NCI-H524 (cell line): Measurements from ENCODE around the gene FAM20A.
"Not testable (repeated sequence)": the region's sequence is repeated elsewhere in the genome, so short reads cannot be mapped to it uniquely, and the experiment has no call there.

Source experiments
- DNase-seq, 2 experiments: peaks; one replicate each; lab custom pipeline; 2025; lab: John Stamatoyannopoulos, UW

The FAM20A gene

DNA sequence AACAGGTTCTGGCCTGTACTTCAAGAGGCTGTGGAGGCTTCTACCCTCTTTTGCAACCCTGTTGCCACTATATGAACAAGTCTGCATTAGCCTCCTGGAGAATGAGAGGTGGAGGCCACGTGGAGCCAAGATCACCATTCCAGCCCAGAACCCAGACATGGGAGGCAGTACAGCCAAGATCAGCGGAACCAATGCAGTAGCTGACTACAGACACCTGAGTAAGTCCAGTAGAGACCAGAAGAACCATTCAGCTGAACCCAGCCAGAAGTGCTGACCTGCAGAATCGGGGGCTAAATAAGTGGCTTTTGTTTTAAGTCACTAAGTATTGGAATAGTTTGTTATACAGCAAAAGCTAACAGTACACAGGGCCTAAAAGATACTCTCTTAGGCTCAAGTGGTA lies 12.1 kb downstream of the FAM20A start:
- DNase-seq = no peak

GRCh38 chr17:68588362-68588761 lies 12.8 kb downstream of the FAM20A start:
- DNase-seq = no peak

DNA sequence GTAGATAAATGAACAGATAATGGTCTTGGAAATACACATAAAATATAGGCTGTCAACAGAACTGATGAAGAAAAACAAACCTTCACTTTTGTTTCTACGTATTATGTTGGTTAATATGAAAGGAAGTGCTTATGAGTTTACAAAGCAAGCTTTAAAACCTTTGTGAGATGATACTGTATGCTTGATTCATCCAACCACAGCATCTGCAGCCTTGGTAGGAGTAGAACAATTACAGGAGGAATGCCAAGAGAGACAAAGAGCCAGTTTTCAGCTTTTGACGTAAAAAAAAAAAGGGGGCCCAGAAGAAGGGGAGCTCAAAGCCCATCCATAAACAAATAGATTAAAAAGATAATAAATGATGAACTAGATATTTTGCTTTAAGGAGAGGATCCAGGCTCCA lies 13.3 kb downstream of the FAM20A start:
- DNase-seq = no peak

GRCh38 chr17:68587026-68587425 lies 14.1 kb downstream of the FAM20A start:
- no peak for DNase-seq

- DNase-seq = no peak
Measured at GRCh38 chr17:68585643-68586042, 15.5 kb downstream of the FAM20A start.

DNA sequence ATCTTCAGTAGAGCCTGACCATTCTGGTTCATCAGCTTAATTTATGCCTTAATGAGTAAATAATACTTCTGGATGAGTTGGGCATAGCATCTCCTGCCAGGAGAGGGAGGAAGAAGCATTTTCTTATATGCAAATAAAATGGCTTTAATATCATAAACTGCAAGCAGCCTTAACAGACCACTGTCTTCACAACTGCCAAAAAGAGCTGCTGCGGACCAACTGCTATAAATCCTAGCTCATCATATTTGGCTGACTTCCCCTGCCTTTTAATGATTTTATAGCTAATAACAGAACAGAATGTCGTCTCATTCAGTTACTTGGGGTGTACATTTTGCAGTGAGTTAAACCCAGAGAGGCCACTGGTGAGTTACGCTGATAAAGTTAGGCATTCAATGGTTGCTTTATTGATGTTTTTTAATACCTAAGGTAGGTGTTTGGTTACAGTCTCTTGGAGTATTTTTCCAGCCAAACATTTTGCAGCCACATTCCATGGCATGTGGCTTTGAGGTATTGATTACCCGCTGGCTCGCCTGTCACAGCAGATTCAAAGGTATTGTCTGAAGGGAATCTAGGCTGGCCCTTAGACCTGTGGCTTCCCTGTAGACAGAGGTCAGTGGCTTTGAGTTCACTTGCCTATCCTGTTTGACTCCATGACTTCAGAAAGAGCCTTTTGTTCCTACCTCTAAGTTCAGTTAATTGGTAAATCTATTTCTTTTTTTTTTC lies 16.4 kb downstream of the FAM20A start:
- no peak for DNase-seq

GRCh38 chr17:68582867-68583266 lies 18.3 kb downstream of the FAM20A start:
- not testable (repeated sequence) for DNase-seq

- no peak for DNase-seq
Measured at GRCh38 chr17:68581863-68582645, 19.1 kb downstream of the FAM20A start.

- no peak for DNase-seq
Measured at GRCh38 chr17:68580236-68580770, 20.9 kb downstream of the FAM20A start.

GRCh38 chr17:68579194-68579927 lies 21.8 kb downstream of the FAM20A start:
- no peak for DNase-seq

- no peak for DNase-seq
Measured at GRCh38 chr17:68578236-68578635, 22.9 kb downstream of the FAM20A start.

DNA sequence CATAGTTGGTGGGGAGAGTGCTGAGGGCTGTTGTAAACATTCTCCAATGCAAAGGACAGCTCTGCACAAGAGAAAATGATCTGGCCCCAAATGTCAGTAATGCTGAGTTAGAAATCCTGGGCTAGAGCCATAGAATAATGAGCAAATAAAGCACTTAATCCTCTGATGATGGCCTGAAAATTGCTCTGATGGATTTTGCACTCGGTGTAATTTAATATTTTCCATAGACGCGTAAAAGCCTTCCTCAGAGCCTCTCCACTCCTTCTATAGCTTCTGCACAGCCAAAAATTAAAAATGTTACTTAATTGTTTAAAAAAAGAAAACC lies 23.7 kb downstream of the FAM20A start:
- peak in 1 of 2 experiments; percentile 62 for DNase-seq

- no peak for DNase-seq
Measured at GRCh38 chr17:68576811-68577496, 24.2 kb downstream of the FAM20A start.

- DNase-seq = no peak
Measured at GRCh38 chr17:68576137-68576536, 25.0 kb downstream of the FAM20A start.

DNA sequence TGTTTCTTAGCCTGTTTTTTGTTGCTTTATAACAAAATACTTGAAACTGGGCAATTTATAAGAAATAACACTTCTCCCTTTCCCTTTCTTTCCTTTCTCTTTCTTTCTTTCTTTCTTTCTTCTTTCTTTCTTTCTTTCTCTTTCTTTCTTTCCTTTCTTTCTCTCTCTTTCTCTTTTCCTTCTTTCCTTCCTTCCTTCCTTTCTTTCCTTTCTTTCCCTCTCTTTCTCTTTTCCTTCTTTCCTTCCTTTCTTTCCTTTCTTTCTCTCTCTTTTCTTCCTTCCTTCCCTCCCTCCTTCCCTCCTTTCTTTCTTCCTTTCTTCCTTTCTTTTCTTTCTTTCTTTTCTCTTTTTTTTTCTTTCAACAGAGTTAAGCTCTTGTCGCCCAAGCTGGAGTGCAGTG lies 27.8 kb downstream of the FAM20A start:
- no peak for DNase-seq

DNA sequence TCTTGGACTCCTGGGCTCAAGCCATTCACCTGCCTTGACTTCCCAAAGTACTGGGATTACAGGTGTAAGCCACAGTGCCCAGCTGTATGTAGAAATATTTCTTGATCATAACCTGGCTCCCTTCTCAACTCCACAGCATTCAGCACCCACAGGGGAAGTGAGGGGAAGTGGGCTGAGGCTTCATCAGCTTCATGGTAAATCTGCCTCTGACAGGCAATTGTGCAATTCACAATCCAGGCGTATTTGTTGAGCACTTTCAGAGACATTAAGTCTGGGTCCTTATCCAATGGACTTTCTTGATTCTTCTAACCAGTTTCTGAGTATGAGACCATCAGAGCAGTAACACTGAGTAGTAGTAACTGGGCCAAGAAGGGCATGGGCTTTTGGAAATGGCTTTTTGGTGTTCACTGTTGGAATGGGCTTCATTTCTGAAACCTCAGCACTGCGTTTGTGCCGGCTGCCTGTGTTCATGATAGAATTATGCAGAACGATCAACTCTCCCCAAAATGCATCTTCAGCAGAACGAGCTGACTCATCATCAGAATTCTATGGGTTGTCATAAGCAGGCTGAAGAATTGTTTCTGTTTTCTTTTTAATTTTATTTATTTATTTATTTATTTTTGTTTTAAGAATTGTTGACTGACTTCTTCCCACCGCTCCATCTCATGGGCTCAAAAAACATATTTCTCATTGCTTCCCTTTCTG lies 28.9 kb downstream of the FAM20A start:
- DNase-seq = no peak

GRCh38 chr17:68570526-68570925 lies 30.6 kb downstream of the FAM20A start:
- no peak for DNase-seq

- DNase-seq = no peak
Measured at GRCh38 chr17:68569346-68569745, 31.8 kb downstream of the FAM20A start.

DNA sequence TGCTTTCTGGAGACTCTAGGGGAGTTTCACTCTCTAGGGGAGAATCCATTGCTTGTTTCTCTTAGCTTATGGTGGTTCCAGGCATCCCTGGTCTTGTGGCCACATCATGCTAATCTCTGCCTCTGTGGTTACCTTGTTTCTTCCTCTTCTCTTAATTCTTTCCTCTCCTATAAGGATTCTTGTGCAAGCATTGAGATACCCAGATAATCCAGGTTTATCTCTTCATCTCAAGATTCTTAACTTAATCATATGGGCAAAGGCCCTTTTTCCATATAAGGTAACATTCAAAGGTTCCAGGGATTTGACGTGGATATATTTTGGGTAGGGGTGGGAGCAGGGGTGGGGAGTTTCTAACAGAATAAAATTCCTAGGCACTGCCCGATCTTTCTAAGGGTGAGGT lies 32.6 kb downstream of the FAM20A start:
- DNase-seq = no peak

- DNase-seq = no peak
Measured at GRCh38 chr17:68567581-68567980, 33.6 kb downstream of the FAM20A start.

DNA sequence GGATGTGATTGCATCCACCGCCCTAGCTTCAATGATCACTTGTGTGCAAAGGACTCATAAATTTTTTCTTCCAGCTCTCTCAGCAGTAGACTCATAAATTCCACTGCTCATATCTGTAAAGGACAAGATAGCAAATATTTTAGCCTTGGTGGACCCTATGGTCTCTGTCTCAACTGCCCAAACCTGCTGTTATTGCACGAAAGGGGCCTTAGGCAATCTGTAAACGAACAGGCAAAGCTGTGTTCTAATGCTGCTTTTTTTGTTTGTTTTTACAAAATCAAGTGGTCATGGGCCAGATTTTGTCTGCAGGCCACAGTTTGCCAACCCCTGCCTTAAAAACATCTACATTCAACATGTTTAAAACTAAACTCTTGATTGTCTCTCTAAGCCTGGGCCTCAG lies 34.1 kb downstream of the FAM20A start:
- no peak for DNase-seq

DNA sequence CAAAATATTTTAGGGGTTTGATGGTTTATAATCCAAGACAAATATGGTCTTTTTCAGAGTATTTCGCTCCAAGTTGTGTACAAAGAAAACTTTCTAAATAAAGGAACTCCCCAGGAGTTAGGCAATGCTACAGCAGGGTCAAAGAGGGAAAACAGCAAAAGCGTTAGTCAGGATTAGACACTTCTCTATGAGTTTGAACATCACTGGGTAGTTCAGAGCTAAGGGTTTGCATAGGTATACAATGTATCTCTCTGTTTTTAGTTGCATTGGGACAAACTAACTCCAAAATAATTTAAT lies 34.8 kb downstream of the FAM20A start:
- no peak for DNase-seq
